Thoracic aorta (tissue), 2 donors: ENCODE measurements around the gene MYO1E. TPM values are rescaled to one million over a fixed set of nuclear protein-coding genes. Genes with fewer than 3 reads are reported as not detected.

Experiments used
- ATAC-seq: fragments of 150-250 bp; one replicate; pipeline ENCODE4 v1.8.0; 2017; ENCODE audit warnings: low read depth; ENCODE audit not compliant: insufficient number of reproducible peaks, low FRiP score
- DNase-seq: peaks from one replicate; pipeline ENCODE4 v3.0.0-alpha.2; 2020; ENCODE audit warnings: low spot score
- H3K27ac ChIP-seq, 2 donors: fragments of 200-600 bp; sonication (generic); 1 replicate in 1 of 2; 2 replicates in 1 of 2; pipeline ENCODE4 v1.5.1; 2016; ENCODE audit warnings: mild to moderate bottlenecking in 2 of 2, moderate library complexity in 2 of 2
- H3K27me3 ChIP-seq: fragments of 200-600 bp; sonication (generic); replicated peaks from 2 replicates; pipeline ENCODE4 v1.6.0; 2016; ENCODE audit warnings: mild to moderate bottlenecking; ENCODE audit not compliant: insufficient read depth
- H3K36me3 ChIP-seq: fragments of 200-600 bp; sonication (generic); one replicate; pipeline ENCODE4 v1.5.1; 2016
- H3K4me1 ChIP-seq, 2 donors: fragments of 200-600 bp; sonication (generic); 1 replicate in 1 of 2; 2 replicates in 1 of 2; pipeline versions ENCODE4 v1.5.1 to v1.6.0; 2016; ENCODE audit warnings: low read depth in 2 of 2, mild to moderate bottlenecking in 1 of 2; ENCODE audit not compliant: control insufficient read depth in 1 of 2
- H3K4me3 ChIP-seq: fragments of 200-600 bp; sonication (generic); 2 replicates; pipeline ENCODE4 v1.5.1; 2016; ENCODE audit warnings: mild to moderate bottlenecking
- H3K9me3 ChIP-seq: fragments of 200-600 bp; sonication (generic); 2 replicates; pipeline ENCODE4 v1.5.1; 2016
- total RNA-seq, 2 donors: library from RNA; depleted of rRNA; stranded (reverse); fragments of >200 nt; gene quantifications; one replicate each; pipeline versions ENCODE4 v1.1.0 to v1.2.3, GENCODE V29; 2016
- TF ChIP-seq, protein P1 (sequence below): fragments of 200-600 bp; sonication (generic); IDR thresholded peaks from one replicate; pipeline ENCODE4 v1.5.1; 2019; ENCODE audit warnings: antibody characterized with exemption

MYO1E gene
- total RNA-seq, 2 donors from 2014 or later, result 56.2 to 121 TPM

- TF ChIP-seq, protein P1, sequence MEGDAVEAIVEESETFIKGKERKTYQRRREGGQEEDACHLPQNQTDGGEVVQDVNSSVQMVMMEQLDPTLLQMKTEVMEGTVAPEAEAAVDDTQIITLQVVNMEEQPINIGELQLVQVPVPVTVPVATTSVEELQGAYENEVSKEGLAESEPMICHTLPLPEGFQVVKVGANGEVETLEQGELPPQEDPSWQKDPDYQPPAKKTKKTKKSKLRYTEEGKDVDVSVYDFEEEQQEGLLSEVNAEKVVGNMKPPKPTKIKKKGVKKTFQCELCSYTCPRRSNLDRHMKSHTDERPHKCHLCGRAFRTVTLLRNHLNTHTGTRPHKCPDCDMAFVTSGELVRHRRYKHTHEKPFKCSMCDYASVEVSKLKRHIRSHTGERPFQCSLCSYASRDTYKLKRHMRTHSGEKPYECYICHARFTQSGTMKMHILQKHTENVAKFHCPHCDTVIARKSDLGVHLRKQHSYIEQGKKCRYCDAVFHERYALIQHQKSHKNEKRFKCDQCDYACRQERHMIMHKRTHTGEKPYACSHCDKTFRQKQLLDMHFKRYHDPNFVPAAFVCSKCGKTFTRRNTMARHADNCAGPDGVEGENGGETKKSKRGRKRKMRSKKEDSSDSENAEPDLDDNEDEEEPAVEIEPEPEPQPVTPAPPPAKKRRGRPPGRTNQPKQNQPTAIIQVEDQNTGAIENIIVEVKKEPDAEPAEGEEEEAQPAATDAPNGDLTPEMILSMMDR, result no peak
- H3K27ac ChIP-seq, result no peak overlapping the region
- no peaks in the 10 kb centered on the region for H3K9me3 ChIP-seq
- ATAC-seq, result no peak
- DNase-seq, result no peak
- no peaks in the 10 kb centered on the region for H3K36me3 ChIP-seq
- H3K27me3 ChIP-seq, result no peaks in the 10 kb centered on the region
- no peak overlapping the region for H3K4me3 ChIP-seq
- H3K4me1 ChIP-seq, result peaks cover 22 to 41% of the 10 kb centered on the region in 2 donors
Measured at GRCh38 chr15:59290295-59291212, 82.1 kb downstream of the MYO1E start.

DNA sequence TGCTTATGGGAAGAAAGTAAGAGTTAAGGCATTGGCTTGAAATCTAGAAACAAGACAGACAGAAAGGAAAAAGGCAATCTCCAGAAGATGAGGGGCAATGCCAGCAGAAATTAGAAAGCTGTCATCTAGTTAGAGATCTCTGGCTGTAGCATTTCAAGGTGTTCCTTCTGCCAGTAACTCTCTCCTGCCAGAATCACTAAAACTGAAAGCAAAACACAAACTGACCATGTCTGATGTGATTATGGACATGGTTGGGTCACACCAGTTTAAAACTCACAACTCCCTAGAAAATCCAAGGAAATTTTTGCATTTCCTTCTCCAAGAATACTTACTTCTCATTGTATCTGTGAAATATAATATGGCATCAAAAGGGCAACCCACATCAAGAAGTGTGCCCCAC is 83.1 kb downstream of the MYO1E start:
- no peak for ATAC-seq
- no peak for DNase-seq
- no peaks in the 10 kb centered on the region for H3K36me3 ChIP-seq
- no peak overlapping the region for H3K27ac ChIP-seq
- no peak overlapping the region for H3K4me3 ChIP-seq
- H3K27me3 ChIP-seq, result no peaks in the 10 kb centered on the region
- H3K9me3 ChIP-seq, result no peaks in the 10 kb centered on the region
- TF ChIP-seq, protein P1, result no peak
- peaks cover 15 to 36% of the 10 kb centered on the region in 2 donors for H3K4me1 ChIP-seq

DNA sequence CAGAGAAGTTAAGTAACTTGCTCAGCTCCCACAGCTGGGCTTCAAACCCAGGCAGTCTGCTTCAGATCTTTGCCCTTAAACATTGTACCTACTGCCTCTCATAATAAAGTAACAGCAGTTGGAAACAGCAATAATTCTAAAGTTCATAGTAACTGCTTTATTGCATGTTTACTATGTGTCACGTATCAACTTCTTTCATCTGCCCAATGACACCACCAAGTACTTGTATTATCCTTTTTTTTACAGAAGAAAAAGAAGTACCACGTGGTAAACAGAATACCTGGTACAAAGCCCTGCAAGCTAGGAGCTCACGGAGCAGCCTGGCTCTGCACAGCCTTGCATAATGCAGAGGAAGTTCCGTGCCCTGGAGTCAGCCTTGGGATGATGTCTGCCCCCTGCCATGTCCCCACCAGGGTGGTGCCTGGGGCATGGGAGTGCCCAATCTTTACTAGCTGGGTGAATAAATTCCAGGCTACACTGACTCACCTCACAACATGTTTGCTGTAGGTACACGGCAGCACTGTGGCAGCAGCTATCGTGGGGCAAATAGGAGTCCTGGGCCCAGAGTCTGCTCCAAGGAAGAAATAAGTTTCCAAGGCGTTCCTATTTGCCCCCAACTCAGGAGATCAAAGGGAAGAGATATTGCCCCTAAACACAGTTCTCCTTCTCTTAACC is 88.8 kb downstream of the MYO1E start:
- Histone ChIP-seq H3K9me3 (no peaks in the 10 kb centered on the region), H3K4me3 (no peak overlapping the region), H3K4me1 (peaks cover 3 to 7% of the 10 kb centered on the region in 2 donors), H3K27ac (no peak overlapping the region), H3K27me3 (no peaks in the 10 kb centered on the region), H3K36me3 (no peaks in the 10 kb centered on the region)
- DNase-seq (no peak), ATAC-seq (no peak)
- TF ChIP-seq, protein P1, result no peak

- Histone ChIP-seq H3K27me3 (no peaks in the 10 kb centered on the region), H3K4me1 (peaks cover 3 to 5% of the 10 kb centered on the region in 2 donors), H3K36me3 (no peaks in the 10 kb centered on the region), H3K9me3 (no peaks in the 10 kb centered on the region), H3K4me3 (no peak overlapping the region), H3K27ac (no peak overlapping the region)
- TF ChIP-seq, protein P1, result no peak
- no peak for ATAC-seq
- DNase-seq, result no peak
Measured at GRCh38 chr15:59282515-59283337, 89.9 kb downstream of the MYO1E start.

DNA sequence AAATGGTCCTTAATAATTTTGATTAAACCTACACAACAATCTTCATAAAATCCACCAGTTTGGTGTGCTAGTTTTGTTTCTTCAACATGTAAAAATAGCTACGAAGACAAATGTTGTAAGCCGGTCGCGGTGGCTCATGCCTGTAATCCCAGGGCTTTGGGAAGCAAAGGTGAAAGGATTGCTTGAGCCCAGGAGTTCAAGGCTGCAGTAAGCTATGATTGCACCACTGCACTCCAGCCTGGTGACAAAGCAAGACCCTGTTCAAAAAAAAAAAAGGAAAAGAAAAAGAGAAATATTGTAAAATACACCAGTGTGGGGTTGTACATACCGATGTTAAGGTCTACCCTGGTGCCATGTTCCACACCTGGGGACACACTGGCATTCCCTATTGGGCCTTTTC is 91.0 kb downstream of the MYO1E start:
- Histone ChIP-seq H3K27ac (no peak overlapping the region), H3K27me3 (no peaks in the 10 kb centered on the region), H3K9me3 (no peaks in the 10 kb centered on the region), H3K36me3 (no peaks in the 10 kb centered on the region), H3K4me1 (peaks cover 3 to 5% of the 10 kb centered on the region in 2 donors), H3K4me3 (no peak overlapping the region)
- DNase-seq (no peak), ATAC-seq (no peak)
- TF ChIP-seq, protein P1, result no peak
